Heart left ventricle (tissue), 16 donors: Measurements from ENCODE around the gene GCC1. TPM values are rescaled to one million over a fixed set of nuclear protein-coding genes. Genes with fewer than 3 reads are reported as not detected.
A peak's percentile ranks its signal among the peaks of the same experiment; 100 is the strongest.

Experiments used
- ATAC-seq, 4 donors: fragments of 200-7000 bp; cut with Tn5 transposase; one replicate each; pipeline ENCODE4 v1.9.1; 2020 to 2022; ENCODE audit warnings: moderate library complexity in 4 of 4, mild to moderate bottlenecking in 3 of 4, moderate number of reproducible peaks in 1 of 4
- DNase-seq, 5 donors: peaks; one replicate each; pipeline ENCODE4 v3.0.0-alpha.2; 2020
- H3K27ac ChIP-seq, 12 donors: fragments of 200-600 bp; sonication (generic) in 4 of 12; one replicate each; pipeline versions ENCODE4 v1.5.0 to v1.8.0; 2016 to 2022; ENCODE audit warnings: mild to moderate bottlenecking in 2 of 12
- H3K27me3 ChIP-seq, 9 donors: fragments of 200-600 bp; sonication (generic) in 2 of 9; one replicate each; pipeline versions ENCODE4 v1.5.1 to v1.8.0; 2016 to 2022; ENCODE audit warnings: mild to moderate bottlenecking in 3 of 9
- H3K36me3 ChIP-seq, 9 donors: fragments of 200-600 bp; sonication (generic) in 2 of 9; one replicate each; pipeline versions ENCODE4 v1.5.0 to v1.8.0; 2018 to 2022; ENCODE audit warnings: mild to moderate bottlenecking in 2 of 9
- H3K4me1 ChIP-seq, 12 donors: fragments of 200-600 bp; sonication (generic) in 4 of 12; one replicate each; pipeline versions ENCODE4 v1.5.0 to v1.8.0; 2016 to 2022; ENCODE audit warnings: mild to moderate bottlenecking in 3 of 12
- H3K4me3 ChIP-seq, 12 donors: fragments of 200-600 bp; sonication (generic) in 4 of 12; one replicate each; pipeline versions ENCODE4 v1.5.0 to v1.8.0; 2017 to 2022; ENCODE audit warnings: mild to moderate bottlenecking in 9 of 12, moderate library complexity in 4 of 12
- H3K9me3 ChIP-seq, 12 donors: fragments of 200-600 bp; sonication (generic) in 4 of 12; one replicate each; pipeline versions ENCODE4 v1.5.0 to v1.8.0; 2016 to 2022; ENCODE audit warnings: mild to moderate bottlenecking in 1 of 12
- POLR2A ChIP-seq, 2 donors: fragments of 450-650 bp; IDR thresholded peaks; one replicate each; pipeline ENCODE4 v1.6.1; 2017; ENCODE audit warnings: antibody characterized with exemption in 2 of 2, mild to moderate bottlenecking in 2 of 2, moderate library complexity in 2 of 2
- WGBS, 4 donors: extraction: QIAGEN DNeasy Blood & Tissue Kit in 2 of 4; methylation state at CpG; one replicate each; pipeline versions ENCODE4 v1.1.5 to v1.1.7; 2013 to 2018; 5-methylcytosine and 5-hydroxymethylcytosine counted together
- intact Hi-C, 10 donors: fragments of 100-400 bp; cut with DNase I; formaldehyde crosslinking; loops; one replicate each; pipeline versions ENCODE4 v1.11.1 to v1.14.2; 2022
- polyA plus RNA-seq, 2 donors: library from polyadenylated mRNA; stranded (reverse); fragments of 200-250 nt; gene quantifications; one replicate each; pipeline ENCODE4 v1.2.3, GENCODE V29; 2013
- total RNA-seq, 9 donors: library from RNA; depleted of rRNA in 2 of 9; stranded (reverse); fragments of >200 nt in 2 of 9; fragmentation: NEBNext Ultra II Directional in 3 of 9; extraction: Animal tissue kit (Norgen Biotek cat#: 25700) in 3 of 9; gene quantifications; one replicate each; pipeline versions ENCODE4 v1.1.0 to v1.2.4, GENCODE V29; 2016 to 2023
- TF ChIP-seq, protein P1 (sequence below), 12 donors: fragments of 200-600 bp; sonication (generic) in 4 of 12; IDR thresholded peaks; one replicate each; pipeline versions ENCODE4 v1.5.0 to v1.8.0; 2018 to 2022; ENCODE audit warnings: antibody characterized with exemption in 12 of 12, mild to moderate bottlenecking in 5 of 12
- donor health status: ischemic (EF 13 %, LVEDD 7.1; RV severe dilation, severe dysfunction).
- donor health status: healthy with polysubstance abuse.
- donor health status: DM: no; HTN: yes; CAD: no.
- donor health status: DM: no; HTN: no; CAD: no.
- donor health status: ischemic (EF 25% LVEDD 6.9; RV normal size, moderate dysfunction).
- donor health status: ischemic (EF 25% LVEDD 5.7; RV mildly dilated, moderate dysfunction).
- donor health status: healthy.
- donor health status: DM: yes; HTN: yes; CAD: no.
- donor health status: ischemic (EF 35%, LVEDD 5.7; RV mildly dilated, moderate dysfunction).
- donor health status: nonischemic (EF 11% LVEDD 7.7; RV severe dilation, severe dysfunction).
- donor health status: DM: yes; HTN: yes; CAD: no.
- donor health status: PGD.
- donor health status: ischemic (EF 29% LVEDD 5.4; RV normal size, mild dysfunction).
- donor health status: nonischemic (EF 23%, LVEDD 6.1; RV moderate dilation, normal function).

The GCC1 gene
- total and polyA plus RNA-seq, 11 donors = 2.2 to 12.8 (median 8.0) TPM

DNA sequence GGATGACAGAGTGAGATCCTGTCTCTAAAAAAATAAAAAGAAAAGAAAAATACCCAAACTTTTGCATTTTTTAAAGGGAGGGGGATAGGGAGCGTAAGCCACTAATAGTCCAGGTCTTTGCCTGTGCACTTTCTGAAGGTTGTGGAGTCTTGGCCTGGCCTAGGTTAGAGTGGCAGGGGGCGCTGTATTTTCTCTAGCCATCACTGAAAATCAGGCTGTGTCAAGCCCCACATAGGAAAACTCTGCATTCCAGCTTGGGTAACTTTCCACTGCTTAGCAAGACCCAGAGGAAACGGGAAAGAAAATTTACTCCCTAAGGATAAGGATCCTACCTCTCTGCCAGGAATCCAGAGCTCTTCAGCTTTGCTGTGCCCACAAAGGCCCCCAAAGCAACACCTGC, 43.0 kb upstream of the GCC1 start:
- ATAC-seq = no peak
- Histone ChIP-seq H3K36me3 (no peaks in the 10 kb centered on the region), H3K27ac (no peak overlapping the region), H3K27me3 (peaks cover 0 to 5% (median 0%) of the 10 kb centered on the region in 9 donors), H3K9me3 (no peaks in the 10 kb centered on the region), H3K4me3 (no peak overlapping the region), H3K4me1 (no peaks in the 10 kb centered on the region)
- TF ChIP-seq, protein P1, sequence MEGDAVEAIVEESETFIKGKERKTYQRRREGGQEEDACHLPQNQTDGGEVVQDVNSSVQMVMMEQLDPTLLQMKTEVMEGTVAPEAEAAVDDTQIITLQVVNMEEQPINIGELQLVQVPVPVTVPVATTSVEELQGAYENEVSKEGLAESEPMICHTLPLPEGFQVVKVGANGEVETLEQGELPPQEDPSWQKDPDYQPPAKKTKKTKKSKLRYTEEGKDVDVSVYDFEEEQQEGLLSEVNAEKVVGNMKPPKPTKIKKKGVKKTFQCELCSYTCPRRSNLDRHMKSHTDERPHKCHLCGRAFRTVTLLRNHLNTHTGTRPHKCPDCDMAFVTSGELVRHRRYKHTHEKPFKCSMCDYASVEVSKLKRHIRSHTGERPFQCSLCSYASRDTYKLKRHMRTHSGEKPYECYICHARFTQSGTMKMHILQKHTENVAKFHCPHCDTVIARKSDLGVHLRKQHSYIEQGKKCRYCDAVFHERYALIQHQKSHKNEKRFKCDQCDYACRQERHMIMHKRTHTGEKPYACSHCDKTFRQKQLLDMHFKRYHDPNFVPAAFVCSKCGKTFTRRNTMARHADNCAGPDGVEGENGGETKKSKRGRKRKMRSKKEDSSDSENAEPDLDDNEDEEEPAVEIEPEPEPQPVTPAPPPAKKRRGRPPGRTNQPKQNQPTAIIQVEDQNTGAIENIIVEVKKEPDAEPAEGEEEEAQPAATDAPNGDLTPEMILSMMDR (IDR thresholded peaks at IDR 0.05) = no peak
- no peak for TF ChIP-seq POLR2A (IDR thresholded peaks at IDR 0.05)
- intact Hi-C loops = no loop called here
- DNase-seq = no peak
- 45 to 53% (median 52%) methylated on average over 3 of the region's 3 CpGs for WGBS, 4 donors

GRCh38 chr7:127625331-127625730, 39.9 kb upstream of the GCC1 start:
- H3K36me3 ChIP-seq = no peaks in the 10 kb centered on the region
- H3K4me3 ChIP-seq = no peak overlapping the region
- TF ChIP-seq POLR2A (IDR thresholded peaks at IDR 0.05) = no peak
- TF ChIP-seq, protein P1 (IDR thresholded peaks at IDR 0.05) = no peak
- no peak overlapping the region for H3K27ac ChIP-seq
- intact Hi-C loops = no loop called here
- no peak for DNase-seq
- peaks cover 0 to 27% (median 4%) of the 10 kb centered on the region in 9 donors for H3K27me3 ChIP-seq
- no peaks in the 10 kb centered on the region for H3K4me1 ChIP-seq
- H3K9me3 ChIP-seq = no peaks in the 10 kb centered on the region
- no peak for ATAC-seq

GRCh38 chr7:127620406-127621233, 35.2 kb upstream of the GCC1 start:
- TF ChIP-seq, protein P1 (IDR thresholded peaks at IDR 0.05) = no peak
- TF ChIP-seq POLR2A (IDR thresholded peaks at IDR 0.05) = no peak
- Histone ChIP-seq H3K9me3 (no peaks in the 10 kb centered on the region), H3K27ac (no peak overlapping the region), H3K36me3 (no peaks in the 10 kb centered on the region), H3K4me1 (peaks cover 0 to 3% (median 0%) of the 10 kb centered on the region in 12 donors), H3K27me3 (peaks cover 0 to 71% (median 24%) of the 10 kb centered on the region in 9 donors), H3K4me3 (no peak overlapping the region)
- no peak for DNase-seq
- ATAC-seq = peak in 1 of 4 donors; percentile 22
- intact Hi-C loops = no loop called here
- WGBS, 4 donors = 2 to 3% (median 3%) methylated on average over 19 to 24 of the region's 24 CpGs

- ATAC-seq (no peak), DNase-seq (no peak)
- no peaks in the 10 kb centered on the region for H3K9me3 ChIP-seq
- no peak overlapping the region for H3K27ac ChIP-seq
- TF ChIP-seq, protein P1 (IDR thresholded peaks at IDR 0.05) = no peak
- TF ChIP-seq POLR2A (IDR thresholded peaks at IDR 0.05) = no peak
- H3K4me1 ChIP-seq = peaks cover 0 to 3% (median 0%) of the 10 kb centered on the region in 12 donors
- peaks cover 0 to 79% (median 25%) of the 10 kb centered on the region in 9 donors for H3K27me3 ChIP-seq
- no peak overlapping the region for H3K4me3 ChIP-seq
- H3K36me3 ChIP-seq = no peaks in the 10 kb centered on the region
- intact Hi-C loops = no loop called here
- WGBS, 4 donors = 5 to 16% (median 8%) methylated on average over 18 to 27 of the region's 27 CpGs
Observed at GRCh38 chr7:127619681-127620405, 34.4 kb upstream of the GCC1 start.
